B cell (primary cell): Measurements from ENCODE around the gene ANGPT4. TPM values are rescaled to one million over a fixed set of nuclear protein-coding genes. Genes with fewer than 3 reads are reported as not detected.

Experiments used
- ATAC-seq: fragments of 200-7000 bp; cut with Tn5 transposase; one replicate; pipeline ENCODE4 v1.10.0; 2021; ENCODE audit warnings: low read depth, mild to moderate bottlenecking, moderate number of reproducible peaks, moderate library complexity
- CTCF ChIA-PET: fragments of 350-600 bp; sonication (Branson Sonifier 250); formaldehyde crosslinking; loops from one replicate; lab custom pipeline; 2021; ENCODE audit warnings: antibody characterized with exemption, inconsistent platforms; lab: Charles Lee
- POLR2A ChIA-PET: fragments of 350-600 bp; sonication (Branson Sonifier 250); formaldehyde crosslinking; loops from one replicate; lab custom pipeline; 2021; ENCODE audit warnings: antibody characterized with exemption; lab: Charles Lee
- DNase-seq: peaks from one replicate; pipeline ENCODE4 v3.0.0; 2013
- H2AFZ ChIP-seq: 2 replicates; pipeline ENCODE4 v1.6.1; 2012; ENCODE audit warnings: mild to moderate bottlenecking, low read depth, low read length; ENCODE audit not compliant: insufficient read depth, poor library complexity, severe bottlenecking
- H3K27ac ChIP-seq, 2 donors: 1 replicate in 1 of 2; 2 replicates in 1 of 2; pipeline ENCODE4 v1.5.1; 2012 to 2013; ENCODE audit warnings: low read length in 2 of 2, mild to moderate bottlenecking in 2 of 2, moderate library complexity in 1 of 2
- H3K27me3 ChIP-seq, 4 experiments: fragments of 200-600 bp in 1 of 4; sonication (generic) in 1 of 4; replicated peaks in 1 of 4; 1 replicate in 2 of 4; 2 replicates in 2 of 4; pipeline versions ENCODE4 v1.6.1 to v1.7.0; 2013 to 2016; ENCODE audit warnings: low read length in 3 of 4, mild to moderate bottlenecking in 2 of 4, mixed read lengths in 1 of 4, moderate library complexity in 1 of 4; ENCODE audit not compliant: insufficient read depth in 4 of 4, control insufficient read depth in 3 of 4; ENCODE audit errors: control extremely low read depth in 1 of 4
- H3K36me3 ChIP-seq, 2 experiments: replicated peaks in 1 of 2; 1 replicate in 1 of 2; 2 replicates in 1 of 2; pipeline versions ENCODE4 v1.6.1 to v1.7.1; 2013; ENCODE audit warnings: low read length in 1 of 2; ENCODE audit not compliant: insufficient read depth in 2 of 2, control insufficient read depth in 1 of 2; ENCODE audit errors: control extremely low read depth in 1 of 2, extremely low read depth in 1 of 2
- H3K4me1 ChIP-seq, 2 donors: fragments of 200-600 bp in 1 of 2; sonication (generic) in 1 of 2; 1 replicate in 1 of 2; 2 replicates in 1 of 2; pipeline versions ENCODE4 v1.5.1 to v1.6.1; 2013 to 2017; ENCODE audit warnings: low read length in 2 of 2; ENCODE audit not compliant: control insufficient read depth in 2 of 2, insufficient read depth in 2 of 2
- H3K4me2 ChIP-seq: replicated peaks from 2 replicates; pipeline ENCODE3; 2012; ENCODE audit warnings: mild to moderate bottlenecking, low read depth, low read length; ENCODE audit not compliant: poor library complexity, severe bottlenecking
- H3K4me3 ChIP-seq, 5 experiments: fragments of 200-600 bp in 1 of 5; sonication (generic) in 1 of 5; 1 replicate in 3 of 5; 2 replicates in 2 of 5; pipeline versions ENCODE4 v1.5.1 to v1.7.0; 2011 to 2016; ENCODE audit warnings: low read length in 4 of 5, mild to moderate bottlenecking in 4 of 5, low read depth in 2 of 5, control low read depth in 1 of 5, moderate library complexity in 1 of 5; ENCODE audit not compliant: insufficient read depth in 1 of 5; ENCODE audit errors: control extremely low read depth in 1 of 5, extremely low read depth in 1 of 5
- H3K79me2 ChIP-seq: fragments of 200-600 bp; sonication (generic); one replicate; pipeline ENCODE4 v1.6.0; 2016; ENCODE audit warnings: low read length; ENCODE audit not compliant: control insufficient read depth, insufficient read depth
- H3K9ac ChIP-seq: fragments of 200-600 bp; sonication (generic); 2 replicates; pipeline ENCODE4 v1.6.1; 2017; ENCODE audit warnings: mild to moderate bottlenecking, low read length, moderate library complexity
- H3K9me3 ChIP-seq, 3 donors: one replicate each; pipeline versions ENCODE4 v1.6.1 to v1.7.1; 2013; ENCODE audit warnings: low read length in 2 of 3; ENCODE audit not compliant: control insufficient read depth in 2 of 3, insufficient read depth in 1 of 3; ENCODE audit errors: control extremely low read depth in 1 of 3
- H4K20me1 ChIP-seq: 2 replicates; pipeline ENCODE4 v1.6.0; 2012; ENCODE audit warnings: mild to moderate bottlenecking, low read length; ENCODE audit not compliant: insufficient read depth, control insufficient read depth, poor library complexity, severe bottlenecking
- H3K27ac Mint-ChIP-seq: one replicate; pipeline ENCODE4 v1.8.0; 2021; ENCODE audit warnings: mixed read lengths
- H3K27me3 Mint-ChIP-seq: one replicate; pipeline ENCODE4 v1.8.0; 2021; ENCODE audit warnings: mixed read lengths
- H3K4me1 Mint-ChIP-seq: one replicate; pipeline ENCODE4 v1.8.0; 2021; ENCODE audit warnings: mixed read lengths
- H3K4me3 Mint-ChIP-seq: one replicate; pipeline ENCODE4 v1.8.0; 2021; ENCODE audit warnings: mixed read lengths
- H3K9me3 Mint-ChIP-seq: one replicate; pipeline ENCODE4 v1.8.0; 2022; ENCODE audit warnings: mixed read lengths; ENCODE audit not compliant: insufficient read depth
- EZH2 ChIP-seq: IDR thresholded peaks from 2 replicates; pipeline ENCODE4 v1.6.1; 2012; ENCODE audit warnings: borderline replicate concordance, low read depth, mild to moderate bottlenecking, moderate library complexity, low read length; ENCODE audit not compliant: insufficient read depth, poor library complexity, severe bottlenecking
- WGBS: methylation state at CpG from one replicate; pipeline ENCODE4 v1.1.5; 2013; ENCODE audit warnings: missing lambda C conversion rate; ENCODE audit not compliant: insufficient coverage; 5-methylcytosine and 5-hydroxymethylcytosine counted together
- intact Hi-C: fragments of 100-400 bp; cut with micrococcal nuclease; formaldehyde crosslinking; loops from one replicate; pipeline ENCODE4 v1.10.0; 2022
- polyA plus RNA-seq: library from polyadenylated mRNA; depleted of rRNA; stranded (reverse); fragments of >200 nt; gene quantifications from 2 replicates; pipeline ENCODE4 v1.2.3, GENCODE V29; 2012
- total RNA-seq, 2 donors: library from RNA; stranded (reverse); fragments of 120-200 nt in 1 of 2; gene quantifications; 1 replicate in 1 of 2; 2 replicates in 1 of 2; pipeline versions ENCODE4 v1.2.3 to v1.2.4, GENCODE V29; 2013 to 2022
- TF ChIP-seq, protein P1 (sequence below): fragments of 200-600 bp; IDR thresholded peaks from one replicate; pipeline ENCODE4 v1.8.0; 2022; ENCODE audit warnings: antibody characterized with exemption, mild to moderate bottlenecking

The ANGPT4 gene
- total and polyA plus RNA-seq, 2 donors (not counting 1 experiment from before 2014, with no cell fraction given), result not detected

DNA sequence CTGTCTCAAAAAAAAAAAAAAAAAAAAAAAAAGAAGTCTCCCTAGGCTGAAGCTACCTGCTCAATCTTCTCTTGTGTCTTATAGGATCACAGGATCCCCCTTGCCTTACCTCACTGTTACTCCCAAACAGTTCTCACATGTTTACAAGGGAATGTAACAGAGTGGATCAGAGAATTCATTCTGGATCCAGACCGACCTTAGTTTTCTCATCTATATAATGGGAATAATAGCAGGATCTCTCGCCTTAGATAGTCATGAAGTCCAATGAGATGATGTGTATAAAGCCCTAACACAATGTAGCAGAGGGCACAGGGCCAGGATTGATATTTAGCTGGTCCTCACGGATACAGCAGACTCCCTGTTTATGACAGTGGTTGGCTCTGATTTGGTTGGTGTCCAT is 84.9 kb downstream of the ANGPT4 start:
- no CpG with 5 or more reads among the region's 3 CpGs for WGBS
- no peak overlapping the region for H3K4me3 Mint-ChIP-seq
- no peak for ATAC-seq
- Histone ChIP-seq H4K20me1 (no peaks in the 10 kb centered on the region), H3K27me3 (no peaks in the 10 kb centered on the region), H3K27ac (no peak overlapping the region), H2AFZ (no peak overlapping the region), H3K36me3 (no peaks in the 10 kb centered on the region), H3K9me3 (no peaks in the 10 kb centered on the region), H3K4me2 (no peak overlapping the region), H3K79me2 (peaks cover 24% of the 10 kb centered on the region), H3K4me1 (peaks cover 21 to 23% of the 10 kb centered on the region in 2 donors), H3K9ac (no peak overlapping the region), H3K4me3 (no peak overlapping the region)
- intact Hi-C loops, result loop anchor here (5.0 kb wide), 1 partner anchor 1271 kb away; the partner anchor contains the start of gene STK35
- no peak overlapping the region for H3K27ac Mint-ChIP-seq
- no peak for DNase-seq
- no peak for TF ChIP-seq EZH2
- TF ChIP-seq, protein P1, sequence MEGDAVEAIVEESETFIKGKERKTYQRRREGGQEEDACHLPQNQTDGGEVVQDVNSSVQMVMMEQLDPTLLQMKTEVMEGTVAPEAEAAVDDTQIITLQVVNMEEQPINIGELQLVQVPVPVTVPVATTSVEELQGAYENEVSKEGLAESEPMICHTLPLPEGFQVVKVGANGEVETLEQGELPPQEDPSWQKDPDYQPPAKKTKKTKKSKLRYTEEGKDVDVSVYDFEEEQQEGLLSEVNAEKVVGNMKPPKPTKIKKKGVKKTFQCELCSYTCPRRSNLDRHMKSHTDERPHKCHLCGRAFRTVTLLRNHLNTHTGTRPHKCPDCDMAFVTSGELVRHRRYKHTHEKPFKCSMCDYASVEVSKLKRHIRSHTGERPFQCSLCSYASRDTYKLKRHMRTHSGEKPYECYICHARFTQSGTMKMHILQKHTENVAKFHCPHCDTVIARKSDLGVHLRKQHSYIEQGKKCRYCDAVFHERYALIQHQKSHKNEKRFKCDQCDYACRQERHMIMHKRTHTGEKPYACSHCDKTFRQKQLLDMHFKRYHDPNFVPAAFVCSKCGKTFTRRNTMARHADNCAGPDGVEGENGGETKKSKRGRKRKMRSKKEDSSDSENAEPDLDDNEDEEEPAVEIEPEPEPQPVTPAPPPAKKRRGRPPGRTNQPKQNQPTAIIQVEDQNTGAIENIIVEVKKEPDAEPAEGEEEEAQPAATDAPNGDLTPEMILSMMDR, result no peak
- H3K4me1 Mint-ChIP-seq, result peaks cover 24% of the 10 kb centered on the region
- ChIA-PET CTCF (interaction anchor here (3.5 to 7.2 kb wide), 3 partner anchors 14 to 125 kb away, joined by 30 to 59 read pairs (median 46); no protein-coding TSS in a partner anchor), POLR2A (no interaction called here)
- no peaks in the 10 kb centered on the region for H3K9me3 Mint-ChIP-seq
- peaks cover 3% of the 10 kb centered on the region for H3K27me3 Mint-ChIP-seq

DNA sequence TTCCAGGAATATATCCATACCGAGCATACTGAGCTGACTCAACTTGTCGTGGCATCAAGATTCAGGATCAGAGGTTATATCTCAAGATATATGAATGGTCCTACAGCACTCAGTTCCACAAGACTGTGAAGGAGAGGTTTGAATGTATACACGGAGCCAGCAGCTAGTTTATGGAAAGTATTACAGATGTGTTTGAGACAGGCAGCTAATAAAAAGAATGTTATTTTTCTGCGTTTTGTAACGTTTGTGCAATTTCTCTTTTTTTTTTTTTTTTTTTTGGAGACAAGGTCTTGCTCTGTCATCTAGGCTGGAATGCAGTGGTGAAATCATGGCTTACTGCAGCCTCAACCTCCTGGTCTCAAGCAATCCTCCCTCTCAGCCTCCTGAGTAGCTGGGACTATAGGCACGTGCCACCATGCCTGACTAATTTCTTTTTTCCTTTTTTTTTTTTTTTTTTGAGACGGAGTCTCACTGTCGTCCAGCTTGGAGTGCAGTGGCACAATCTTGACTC is 86.1 kb downstream of the ANGPT4 start:
- no peaks in the 10 kb centered on the region for H3K9me3 Mint-ChIP-seq
- ChIA-PET POLR2A (no interaction called here), CTCF (interaction anchor here (0.7 to 7.2 kb wide), 4 partner anchors 11 to 624 kb away, joined by 3 to 59 read pairs (median 24); no protein-coding TSS in a partner anchor)
- TF ChIP-seq, protein P1, result no peak
- TF ChIP-seq EZH2, result no peak
- DNase-seq, result no peak
- H3K79me2 ChIP-seq, result peaks cover 15% of the 10 kb centered on the region
- no peak overlapping the region for H3K4me2 ChIP-seq
- no peak overlapping the region for H3K4me3 ChIP-seq
- no peak overlapping the region for H3K9ac ChIP-seq
- peaks cover 0 to 3% (median 0%) of the 10 kb centered on the region in 4 experiments for H3K27me3 ChIP-seq
- H3K27ac Mint-ChIP-seq, result no peak overlapping the region
- WGBS, result 92% methylated on average over 5 of the region's 8 CpGs
- H3K27me3 Mint-ChIP-seq, result peaks cover 6% of the 10 kb centered on the region
- H4K20me1 ChIP-seq, result no peaks in the 10 kb centered on the region
- no peak for ATAC-seq
- peaks cover 14% of the 10 kb centered on the region for H3K4me1 Mint-ChIP-seq
- intact Hi-C loops, result loop anchor here (5.0 kb wide), 1 partner anchor 1272 kb away; the partner anchor contains the start of gene STK35
- peaks cover 11 to 14% of the 10 kb centered on the region in 2 donors for H3K4me1 ChIP-seq
- H3K9me3 ChIP-seq, result no peaks in the 10 kb centered on the region
- H3K4me3 Mint-ChIP-seq, result no peak overlapping the region
- no peak overlapping the region for H2AFZ ChIP-seq
- no peaks in the 10 kb centered on the region for H3K36me3 ChIP-seq
- no peak overlapping the region for H3K27ac ChIP-seq
